Type B pancreatic cell (in vitro differentiated cells): ENCODE data around the gene SCT. TPM values are rescaled to one million over a fixed set of nuclear protein-coding genes. Genes with fewer than 3 reads are reported as not detected.
"Not testable (repeated sequence)": the region's sequence is repeated elsewhere in the genome, so short reads cannot be mapped to it uniquely, and the experiment has no call there.

Experiments
- DNase-seq: peaks from one replicate; pipeline ENCODE4 v3.0.0; 2021; ENCODE audit warnings: mixed read lengths; ENCODE audit not compliant: unreplicated experiment; ENCODE audit errors: extremely low spot score
- H3K27ac Mint-ChIP-seq: 2 replicates; pipeline ENCODE4 v1.8.0; 2021; ENCODE audit warnings: mild to moderate bottlenecking, mixed read lengths
- H3K27me3 Mint-ChIP-seq: 2 replicates; pipeline ENCODE4 v1.8.0; 2021; ENCODE audit warnings: mixed read lengths
- H3K36me3 Mint-ChIP-seq: 2 replicates; pipeline ENCODE4 v1.8.0; 2021; ENCODE audit warnings: mixed read lengths
- H3K4me1 Mint-ChIP-seq: one replicate; pipeline ENCODE4 v1.8.0; 2021; ENCODE audit warnings: mixed read lengths; ENCODE audit not compliant: unreplicated experiment
- H3K4me3 Mint-ChIP-seq: 2 replicates; pipeline ENCODE4 v1.8.0; 2021; ENCODE audit warnings: mild to moderate bottlenecking, mixed read lengths
- H3K9me3 Mint-ChIP-seq: 2 replicates; pipeline ENCODE4 v1.8.0; 2021; ENCODE audit warnings: mixed read lengths
- CTCF ChIP-seq: fragments of 200-600 bp; sonication (generic); conservative IDR thresholded peaks from 2 replicates; pipeline ENCODE4 v1.5.0; 2021; ENCODE audit warnings: antibody characterized with exemption, mild to moderate bottlenecking
- total RNA-seq: library from RNA; stranded (reverse); gene quantifications from 2 replicates; pipeline ENCODE4 v1.2.1, GENCODE V29; 2021; ENCODE audit warnings: low replicate concordance

The SCT gene
- total RNA-seq, 1 donor from 2014 or later, result 3.1 TPM

DNA sequence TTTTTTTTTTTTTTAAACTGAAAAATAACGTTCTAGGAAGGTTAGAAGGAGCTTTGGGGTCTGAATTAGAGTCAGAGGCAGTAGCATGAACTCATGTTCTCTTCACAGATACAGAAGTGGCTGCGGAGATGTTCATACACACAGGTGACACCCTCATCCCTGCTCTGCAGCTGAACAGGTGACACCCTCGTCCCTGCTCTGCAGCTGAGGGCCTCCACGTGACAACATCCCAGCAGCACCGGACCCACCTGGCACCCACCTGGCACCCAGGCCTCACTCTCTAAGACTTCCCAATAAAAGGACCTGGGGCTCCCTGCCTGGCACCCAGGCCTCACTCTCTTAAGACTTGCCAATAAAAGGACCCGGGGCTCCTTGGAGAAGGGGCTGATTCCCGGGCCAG is 29.9 kb upstream of the SCT start:
- TF ChIP-seq CTCF, result no peak
- H3K4me3 Mint-ChIP-seq, result no peak overlapping the region
- no peaks in the 10 kb centered on the region for H3K4me1 Mint-ChIP-seq
- H3K9me3 Mint-ChIP-seq, result no peaks in the 10 kb centered on the region
- DNase-seq, result no peak
- no peaks in the 10 kb centered on the region for H3K27me3 Mint-ChIP-seq
- no peak overlapping the region for H3K27ac Mint-ChIP-seq
- H3K36me3 Mint-ChIP-seq, result peaks cover 5% of the 10 kb centered on the region

- Mint-ChIP-seq H3K4me3 (no peak overlapping the region), H3K27me3 (no peaks in the 10 kb centered on the region), H3K9me3 (no peaks in the 10 kb centered on the region), H3K27ac (no peak overlapping the region), H3K36me3 (peaks cover 5% of the 10 kb centered on the region), H3K4me1 (no peaks in the 10 kb centered on the region)
- TF ChIP-seq CTCF, result no peak
- DNase-seq, result no peak
Measured at GRCh38 chr11:656426-656825, 29.4 kb upstream of the SCT start.

GRCh38 chr11:655036-655726 is 28.2 kb upstream of the SCT start:
- TF ChIP-seq CTCF, result no peak
- no peaks in the 10 kb centered on the region for H3K9me3 Mint-ChIP-seq
- H3K4me1 Mint-ChIP-seq, result no peaks in the 10 kb centered on the region
- no peaks in the 10 kb centered on the region for H3K27me3 Mint-ChIP-seq
- no peak overlapping the region for H3K4me3 Mint-ChIP-seq
- no peak for DNase-seq
- no peak overlapping the region for H3K27ac Mint-ChIP-seq
- H3K36me3 Mint-ChIP-seq, result peaks cover 5% of the 10 kb centered on the region

DNA sequence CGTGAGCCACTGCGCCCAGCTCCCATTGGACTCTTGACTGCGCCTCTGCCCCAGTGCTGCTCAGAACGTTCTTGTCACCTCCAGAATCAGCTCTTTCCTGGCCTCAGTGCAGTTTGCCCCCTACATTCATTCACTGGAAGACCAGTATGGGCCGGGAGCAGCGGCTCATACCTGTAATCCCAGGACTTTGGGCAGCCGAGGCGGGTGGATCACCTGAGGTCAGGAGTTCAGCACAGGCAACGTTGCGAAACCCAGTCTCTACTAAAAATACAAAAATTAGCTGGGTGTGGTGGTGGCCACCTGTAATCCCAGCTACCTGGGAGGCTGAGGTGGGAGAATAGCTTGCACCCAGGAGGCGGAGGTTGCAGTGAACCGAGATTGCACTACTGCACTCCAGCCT is 27.5 kb upstream of the SCT start:
- H3K36me3 Mint-ChIP-seq, result not testable (repeated sequence)

DNA sequence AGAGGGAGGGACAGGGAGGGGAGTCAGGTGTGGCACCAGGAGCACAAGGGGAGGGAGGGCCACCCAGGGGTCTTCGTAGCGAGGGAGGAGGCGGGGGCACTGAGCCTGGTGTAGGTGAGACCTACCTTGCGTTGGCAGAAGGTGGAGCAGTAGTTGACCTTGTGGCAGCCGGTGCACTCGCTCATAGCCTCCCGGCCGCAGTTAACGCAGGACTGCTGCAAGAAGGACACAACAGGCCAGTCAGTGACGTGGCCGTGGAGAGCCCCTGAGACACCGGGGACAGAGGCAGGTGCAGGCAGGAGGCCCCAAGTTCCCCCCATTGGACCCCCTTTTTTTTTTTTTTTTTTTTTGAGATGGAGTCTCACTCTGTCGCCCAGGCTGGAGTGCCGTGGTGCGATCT is 26.9 kb upstream of the SCT start:
- Mint-ChIP-seq H3K9me3 (no peaks in the 10 kb centered on the region), H3K27me3 (no peaks in the 10 kb centered on the region), H3K27ac (no peak overlapping the region), H3K4me1 (no peaks in the 10 kb centered on the region), H3K4me3 (no peak overlapping the region), H3K36me3 (peaks cover 5% of the 10 kb centered on the region)
- DNase-seq, result no peak
- no peak for TF ChIP-seq CTCF

More for the DNA sequence above, 27.5 kb upstream of the SCT start:
- H3K27me3 Mint-ChIP-seq, H3K4me1 Mint-ChIP-seq, DNase-seq, H3K9me3 Mint-ChIP-seq, H3K27ac Mint-ChIP-seq, H3K4me3 Mint-ChIP-seq: not testable (repeated sequence)

GRCh38 chr11:653136-653535 is 26.2 kb upstream of the SCT start:
- H3K4me3 Mint-ChIP-seq, result not testable (repeated sequence)

DNA sequence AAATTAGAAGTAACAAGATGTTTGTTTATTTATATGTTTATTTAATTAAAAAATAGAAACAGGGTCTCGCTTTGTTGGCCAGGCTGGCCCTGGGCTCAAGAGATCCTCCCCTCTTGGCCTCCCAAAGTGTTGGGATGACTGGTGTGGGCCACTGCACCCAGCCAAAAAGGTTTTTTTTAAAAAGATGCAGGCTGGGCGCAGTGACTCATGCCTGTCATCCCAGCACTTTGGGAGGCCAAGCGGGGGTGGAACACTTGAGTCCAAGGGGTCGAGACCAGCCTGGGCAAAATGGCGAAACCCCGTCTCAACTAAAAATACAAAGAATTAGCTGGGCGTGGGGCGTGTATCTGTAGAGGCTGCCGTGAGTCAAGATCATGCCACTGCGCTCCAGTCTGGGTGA is 23.5 kb upstream of the SCT start:
- H3K27me3 Mint-ChIP-seq, result no peaks in the 10 kb centered on the region
- DNase-seq, result no peak
- peaks cover 13% of the 10 kb centered on the region for H3K36me3 Mint-ChIP-seq
- H3K4me1 Mint-ChIP-seq, result no peaks in the 10 kb centered on the region
- TF ChIP-seq CTCF, result no peak
- no peaks in the 10 kb centered on the region for H3K9me3 Mint-ChIP-seq
- H3K4me3 Mint-ChIP-seq, result no peak overlapping the region
- no peak overlapping the region for H3K27ac Mint-ChIP-seq

More at GRCh38 chr11:653136-653535, 26.2 kb upstream of the SCT start:
- H3K36me3 Mint-ChIP-seq, H3K9me3 Mint-ChIP-seq, DNase-seq, H3K27ac Mint-ChIP-seq, H3K4me1 Mint-ChIP-seq, H3K27me3 Mint-ChIP-seq: not testable (repeated sequence)

GRCh38 chr11:647672-648158 is 20.7 kb upstream of the SCT start:
- H3K4me1 Mint-ChIP-seq, H3K27ac Mint-ChIP-seq, H3K9me3 Mint-ChIP-seq, DNase-seq, H3K4me3 Mint-ChIP-seq, H3K27me3 Mint-ChIP-seq: not testable (repeated sequence)
- H3K36me3 Mint-ChIP-seq, result peaks cover 13% of the 10 kb centered on the region
